OCI-LY3 (cell line): ENCODE results near the gene EFL1.

ENCODE experiments used
- EZH2phosphoT487 ChIP-seq: fragments of 200-600 bp; shearing (Covaris generic); IDR thresholded peaks from 2 replicates; pipeline ENCODE4 v1.6.1; 2018; ENCODE audit warnings: antibody characterized with exemption, mixed run types, low read depth
- TF ChIP-seq, protein P1 (sequence below): fragments of 200-600, 300-600 bp; sonication (generic); IDR thresholded peaks from 2 replicates; pipeline ENCODE4 v1.5.1; 2014; ENCODE audit warnings: antibody characterized with exemption, low read length, low read depth

DNA sequence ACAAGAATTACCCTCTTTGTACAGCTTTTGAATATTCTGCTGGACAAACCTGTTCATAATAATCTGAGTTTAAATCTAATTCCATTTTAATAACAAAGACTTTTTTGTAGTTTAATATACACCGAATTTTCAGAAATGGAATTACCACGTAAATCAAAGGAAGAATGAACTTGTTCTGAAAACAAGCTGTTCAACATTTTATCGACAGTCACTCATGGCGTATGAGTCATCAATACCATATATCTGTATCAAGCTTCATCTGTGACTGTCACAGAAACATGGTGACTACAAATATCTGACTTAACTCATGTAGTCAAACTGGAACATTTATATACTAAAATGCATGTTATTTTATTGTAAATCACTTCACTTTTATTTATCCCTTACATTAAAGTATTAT lies 90.0 kb downstream of the EFL1 start:
- TF ChIP-seq, protein P1, sequence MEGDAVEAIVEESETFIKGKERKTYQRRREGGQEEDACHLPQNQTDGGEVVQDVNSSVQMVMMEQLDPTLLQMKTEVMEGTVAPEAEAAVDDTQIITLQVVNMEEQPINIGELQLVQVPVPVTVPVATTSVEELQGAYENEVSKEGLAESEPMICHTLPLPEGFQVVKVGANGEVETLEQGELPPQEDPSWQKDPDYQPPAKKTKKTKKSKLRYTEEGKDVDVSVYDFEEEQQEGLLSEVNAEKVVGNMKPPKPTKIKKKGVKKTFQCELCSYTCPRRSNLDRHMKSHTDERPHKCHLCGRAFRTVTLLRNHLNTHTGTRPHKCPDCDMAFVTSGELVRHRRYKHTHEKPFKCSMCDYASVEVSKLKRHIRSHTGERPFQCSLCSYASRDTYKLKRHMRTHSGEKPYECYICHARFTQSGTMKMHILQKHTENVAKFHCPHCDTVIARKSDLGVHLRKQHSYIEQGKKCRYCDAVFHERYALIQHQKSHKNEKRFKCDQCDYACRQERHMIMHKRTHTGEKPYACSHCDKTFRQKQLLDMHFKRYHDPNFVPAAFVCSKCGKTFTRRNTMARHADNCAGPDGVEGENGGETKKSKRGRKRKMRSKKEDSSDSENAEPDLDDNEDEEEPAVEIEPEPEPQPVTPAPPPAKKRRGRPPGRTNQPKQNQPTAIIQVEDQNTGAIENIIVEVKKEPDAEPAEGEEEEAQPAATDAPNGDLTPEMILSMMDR = no peak
- no peak for TF ChIP-seq EZH2phosphoT487
